ENCODE data around the gene SLC6A1. TPM values are rescaled to one million over a fixed set of nuclear protein-coding genes. Genes with fewer than 3 reads are reported as not detected.

The SLC6A1 gene
- total and polyA plus RNA-seq, 2 of the 8 experiments (the other 6 are each of a cell fraction or from before 2014, with no cell fraction given): 0.30 to 0.63 TPM

DNA sequence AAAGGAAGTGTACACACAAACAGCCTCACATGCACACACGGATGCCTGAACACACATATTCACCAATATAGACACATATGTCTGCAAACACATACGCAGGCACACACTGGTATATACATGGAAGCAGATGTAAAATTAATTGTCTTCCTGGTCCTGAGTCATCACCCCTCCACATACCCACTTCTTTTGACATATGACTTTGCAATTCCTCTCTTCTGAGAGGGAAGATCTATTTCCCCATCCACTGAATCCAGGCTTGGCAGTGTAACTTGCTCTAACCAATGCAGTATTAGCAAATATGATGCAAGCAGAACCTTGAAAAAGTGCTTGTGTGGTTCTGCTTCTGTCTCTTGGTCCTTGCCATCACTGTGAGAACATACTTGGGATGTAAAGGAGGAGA lies 84.9 kb downstream of the SLC6A1 start (continued):
- no peak for TF ChIP-seq BCL11A (IDR thresholded peaks at IDR 0.05; ENCODE audit: low read depth in 2 of 2, low read length in 2 of 2)

Measured in H1 (cell line).